ENCODE results near the gene PCIF1.
"Not testable (repeated sequence)": the region's sequence is repeated elsewhere in the genome, so short reads cannot be mapped to it uniquely, and the experiment has no call there.

PCIF1 gene

GRCh38 chr20:45952861-45953260 lies 18.4 kb downstream of the PCIF1 start:
- TF ChIP-seq CTCF (IDR thresholded peaks at IDR 0.05; ENCODE audit: low read depth, low read length), result no peak
- no peak for DNase-seq (ENCODE audit: extremely low read depth, low read depth)

- DNase-seq (ENCODE audit: extremely low read depth, low read depth), result no peak
- TF ChIP-seq CTCF (IDR thresholded peaks at IDR 0.05; ENCODE audit: low read depth, low read length), result no peak
These were observed 19.2 kb downstream of the PCIF1 start for GRCh38 chr20:45953672-45954071.

GRCh38 chr20:45956326-45956725 lies 21.8 kb downstream of the PCIF1 start:
- DNase-seq (ENCODE audit: extremely low read depth, low read depth), result not testable (repeated sequence)

- DNase-seq (ENCODE audit: extremely low read depth, low read depth), result no peak
- TF ChIP-seq CTCF (IDR thresholded peaks at IDR 0.05; ENCODE audit: low read depth, low read length), result no peak
These were observed 22.8 kb downstream of the PCIF1 start for GRCh38 chr20:45957021-45957941.

GRCh38 chr20:45958593-45958992 lies 24.1 kb downstream of the PCIF1 start:
- no peak for DNase-seq (ENCODE audit: extremely low read depth, low read depth)
- no peak for TF ChIP-seq CTCF (IDR thresholded peaks at IDR 0.05; ENCODE audit: low read depth, low read length)

GRCh38 chr20:45959126-45959525 lies 24.6 kb downstream of the PCIF1 start:
- TF ChIP-seq CTCF (IDR thresholded peaks at IDR 0.05; ENCODE audit: low read depth, low read length), result no peak
- DNase-seq (ENCODE audit: extremely low read depth, low read depth), result no peak

GRCh38 chr20:45959956-45960630 lies 25.6 kb downstream of the PCIF1 start:
- DNase-seq (ENCODE audit: extremely low read depth, low read depth), result no peak
- TF ChIP-seq CTCF (IDR thresholded peaks at IDR 0.05; ENCODE audit: low read depth, low read length), result no peak

Measured in AG09319 (cell line).